ENCODE measurements around the gene WDR6. TPM values are rescaled to one million over a fixed set of nuclear protein-coding genes. Genes with fewer than 3 reads are reported as not detected.
"Not testable (repeated sequence)": the region's sequence is repeated elsewhere in the genome, so short reads cannot be mapped to it uniquely, and the experiment has no call there.

The WDR6 gene
- total RNA-seq, 8 experiments from 2014 or later = 52.2 to 209 (median 110) TPM

- Histone ChIP-seq H3K4me3 (no peak overlapping the region), H3K4me1 (replicated peaks in 1 of 2) (peaks cover 34 to 35% of the 10 kb centered on the region in 2 donors), H3K27ac (peak overlapping the region; percentile 45 to 69)
- in situ Hi-C loops (cut with MboI; ENCODE audit: low pct_unique_long_range_greater_than_20kb in 2 of 9, low sequenced_read_pairs in 9 of 9, unreplicated experiment in 9 of 9) = loop anchor here in 1 of 9 experiments (25.0 kb wide), 1 partner anchor 440 kb away; the partner anchor contains the start of gene NICN1
- WGBS, 10 experiments = 54 to 100% (median 94%) methylated on average over 1 to 4 of the region's 8 CpGs; no CpG with 5 or more reads in 4 of the 10 experiments
- peak in 3 of 8 experiments; percentile 9 to 52 (median 10) for ATAC-seq (replicated peaks in 6 of 8)
Observed at GRCh38 chr3:48997102-48997635, 10.0 kb upstream of the WDR6 start.

- peaks cover 34 to 35% of the 10 kb centered on the region in 2 donors for H3K4me1 ChIP-seq (replicated peaks in 1 of 2)
- peak in 6 of 8 experiments; percentile 20 to 94 (median 92) for ATAC-seq (replicated peaks in 6 of 8)
- in situ Hi-C loops (cut with MboI; ENCODE audit: low pct_unique_long_range_greater_than_20kb in 2 of 9, low sequenced_read_pairs in 9 of 9, unreplicated experiment in 9 of 9) = loop anchor here in 1 of 9 experiments (25.0 kb wide), 1 partner anchor 439 kb away; the partner anchor contains the start of gene NICN1
- H3K27ac ChIP-seq = peak overlapping the region; percentile 45 to 69
- 18 to 90% (median 75%) methylated on average over 1 to 8 of the region's 20 CpGs; no CpG with 5 or more reads in 6 of the 10 experiments for WGBS, 10 experiments
- no peak overlapping the region for H3K4me3 ChIP-seq
Observed at GRCh38 chr3:48997714-48998637, 9.2 kb upstream of the WDR6 start.

GRCh38 chr3:48999085-48999858, 7.9 kb upstream of the WDR6 start:
- in situ Hi-C loops (cut with MboI; ENCODE audit: low pct_unique_long_range_greater_than_20kb in 2 of 9, low sequenced_read_pairs in 9 of 9, unreplicated experiment in 9 of 9) = loop anchor here in 1 of 9 experiments (25.0 kb wide), 1 partner anchor 438 kb away; the partner anchor contains the start of gene NICN1
- H3K27ac ChIP-seq = peak overlapping the region; percentile 45 to 69
- no peak overlapping the region for H3K4me3 ChIP-seq
- H3K4me1 ChIP-seq (replicated peaks in 1 of 2) = peaks cover 34 to 35% of the 10 kb centered on the region in 2 donors
- ATAC-seq (replicated peaks in 6 of 8) = peak in 1 of 8 experiments; percentile 15
- 73 to 100% (median 80%) methylated on average over 1 to 5 of the region's 8 CpGs; no CpG with 5 or more reads in 4 of the 10 experiments for WGBS, 10 experiments

GRCh38 chr3:49001155-49001554, 6.0 kb upstream of the WDR6 start:
- in situ Hi-C loops (cut with MboI; ENCODE audit: low pct_unique_long_range_greater_than_20kb in 2 of 9, low sequenced_read_pairs in 9 of 9, unreplicated experiment in 9 of 9) = no loop called here
- ATAC-seq (replicated peaks in 6 of 8) = no peak
- Histone ChIP-seq H3K4me1 (replicated peaks in 1 of 2) (peaks cover 37 to 38% of the 10 kb centered on the region in 2 donors), H3K4me3 (no peak overlapping the region), H3K27ac (no peak overlapping the region)
- 90 to 100% (median 98%) methylated on average over 1 to 3 of the region's 6 CpGs; no CpG with 5 or more reads in 6 of the 10 experiments for WGBS, 10 experiments

GRCh38 chr3:49004352-49005302, 2.6 kb upstream of the WDR6 start:
- in situ Hi-C loops (cut with MboI; ENCODE audit: low pct_unique_long_range_greater_than_20kb in 2 of 9, low sequenced_read_pairs in 9 of 9, unreplicated experiment in 9 of 9) = no loop called here
- 66 to 100% (median 96%) methylated on average over 1 to 13 of the region's 16 CpGs; no CpG with 5 or more reads in 2 of the 10 experiments for WGBS, 10 experiments
- Histone ChIP-seq H3K4me1 (replicated peaks in 1 of 2) (peaks cover 16 to 18% of the 10 kb centered on the region in 2 donors), H3K27ac (no peak overlapping the region), H3K4me3 (no peak overlapping the region)
- ATAC-seq (replicated peaks in 6 of 8) = no peak

- no peak for ATAC-seq (replicated peaks in 6 of 8)
- WGBS, 10 experiments = 40 to 100% (median 95%) methylated on average over 1 to 2 of the region's 3 CpGs; no CpG with 5 or more reads in 4 of the 10 experiments
- no peak overlapping the region for H3K27ac ChIP-seq
- H3K4me1 ChIP-seq (replicated peaks in 1 of 2) = peaks cover 12 to 14% of the 10 kb centered on the region in 2 donors
- H3K4me3 ChIP-seq = no peak overlapping the region
- in situ Hi-C loops (cut with MboI; ENCODE audit: low pct_unique_long_range_greater_than_20kb in 2 of 9, low sequenced_read_pairs in 9 of 9, unreplicated experiment in 9 of 9) = no loop called here
Observed at GRCh38 chr3:49005303-49005680, 1.9 kb upstream of the WDR6 start.

- Histone ChIP-seq H3K4me1 (replicated peaks in 1 of 2) (peaks cover 12 to 14% of the 10 kb centered on the region in 2 donors), H3K4me3 (peak overlapping the region; percentile 73 to 95 (median 92)), H3K27ac (peak overlapping the region; percentile 82 to 90)
- ATAC-seq (replicated peaks in 6 of 8) = no peak
- in situ Hi-C loops (cut with MboI; ENCODE audit: low pct_unique_long_range_greater_than_20kb in 2 of 9, low sequenced_read_pairs in 9 of 9, unreplicated experiment in 9 of 9) = no loop called here
- WGBS, 10 experiments = 78 to 100% (median 100%) methylated on average over 1 to 4 of the region's 5 CpGs; no CpG with 5 or more reads in 5 of the 10 experiments
Observed at GRCh38 chr3:49005998-49006397, 1.2 kb upstream of the WDR6 start.

GRCh38 chr3:49006408-49007067, 653 bp upstream of the WDR6 start:
- Histone ChIP-seq H3K4me3 (peak overlapping the region; percentile 73 to 95 (median 92)), H3K4me1 (replicated peaks in 1 of 2) (peaks cover 12 to 14% of the 10 kb centered on the region in 2 donors), H3K27ac (peak overlapping the region; percentile 82 to 90)
- in situ Hi-C loops (cut with MboI; ENCODE audit: low pct_unique_long_range_greater_than_20kb in 2 of 9, low sequenced_read_pairs in 9 of 9, unreplicated experiment in 9 of 9) = no loop called here
- ATAC-seq (replicated peaks in 6 of 8) = peak in 7 of 8 experiments; percentile 3 to 54 (median 44)
- 0 to 8% methylated on average over 1 to 14 of the region's 32 CpGs; no CpG with 5 or more reads in 8 of the 10 experiments for WGBS, 10 experiments

- peak overlapping the region; percentile 73 to 95 (median 92) for H3K4me3 ChIP-seq
- WGBS, 10 experiments = 10 to 83% (median 80%) methylated on average over 1 to 7 of the region's 41 CpGs; no CpG with 5 or more reads in 5 of the 10 experiments
- H3K27ac ChIP-seq = peak overlapping the region; percentile 98 to 99
- in situ Hi-C loops (cut with MboI; ENCODE audit: low pct_unique_long_range_greater_than_20kb in 2 of 9, low sequenced_read_pairs in 9 of 9, unreplicated experiment in 9 of 9) = no loop called here
- peak; percentile 49 to 71 (median 54) for ATAC-seq (replicated peaks in 6 of 8)
- H3K4me1 ChIP-seq (replicated peaks in 1 of 2) = peaks cover 12 to 14% of the 10 kb centered on the region in 2 donors
Observed at GRCh38 chr3:49007771-49008528, 759 bp downstream of the WDR6 start.

GRCh38 chr3:49008627-49009026, 1.4 kb downstream of the WDR6 start:
- ATAC-seq (replicated peaks in 6 of 8); H3K27ac ChIP-seq; in situ Hi-C loops (cut with MboI; ENCODE audit: low pct_unique_long_range_greater_than_20kb in 2 of 9, low sequenced_read_pairs in 9 of 9, unreplicated experiment in 9 of 9): not testable (repeated sequence)
- Histone ChIP-seq H3K4me3 (peak overlapping the region; percentile 73 to 95 (median 92)), H3K4me1 (replicated peaks in 1 of 2) (peaks cover 12 to 14% of the 10 kb centered on the region in 2 donors)
- WGBS, 10 experiments = 50 to 100% (median 83%) methylated on average over 1 to 4 of the region's 5 CpGs
